ENCODE measurements around the gene ELF4. TPM values are rescaled to one million over a fixed set of nuclear protein-coding genes. Genes with fewer than 3 reads are reported as not detected.
"Not testable (repeated sequence)": the region's sequence is repeated elsewhere in the genome, so short reads cannot be mapped to it uniquely, and the experiment has no call there.

ELF4 gene
- total RNA-seq, 2 donors from 2014 or later, result 39.8 to 61.9 TPM

DNA sequence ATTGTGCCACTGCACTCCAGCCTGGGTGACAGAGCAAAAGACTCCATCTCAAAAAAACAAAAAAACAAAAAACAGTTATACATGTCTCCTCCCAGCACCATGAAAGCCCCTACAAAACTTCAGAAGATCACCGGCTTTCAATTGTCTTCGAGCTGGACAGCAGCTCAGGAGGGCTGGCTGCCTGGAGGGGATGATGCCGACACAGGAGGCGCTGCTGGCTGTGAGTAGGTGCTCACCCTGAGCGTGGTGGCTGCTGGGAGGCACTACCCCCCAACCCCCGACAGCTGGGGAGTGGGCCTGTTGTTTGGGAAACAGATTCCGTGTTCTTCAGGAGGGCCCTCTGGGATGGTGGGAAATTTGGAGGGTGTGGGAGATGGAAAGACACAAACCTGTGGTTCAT, 6.9 kb upstream of the ELF4 start:
- ATAC-seq, result no peak
- intact Hi-C loops (cut with DNase I, micrococcal nuclease), result no loop called here
- no peak for DNase-seq

DNA sequence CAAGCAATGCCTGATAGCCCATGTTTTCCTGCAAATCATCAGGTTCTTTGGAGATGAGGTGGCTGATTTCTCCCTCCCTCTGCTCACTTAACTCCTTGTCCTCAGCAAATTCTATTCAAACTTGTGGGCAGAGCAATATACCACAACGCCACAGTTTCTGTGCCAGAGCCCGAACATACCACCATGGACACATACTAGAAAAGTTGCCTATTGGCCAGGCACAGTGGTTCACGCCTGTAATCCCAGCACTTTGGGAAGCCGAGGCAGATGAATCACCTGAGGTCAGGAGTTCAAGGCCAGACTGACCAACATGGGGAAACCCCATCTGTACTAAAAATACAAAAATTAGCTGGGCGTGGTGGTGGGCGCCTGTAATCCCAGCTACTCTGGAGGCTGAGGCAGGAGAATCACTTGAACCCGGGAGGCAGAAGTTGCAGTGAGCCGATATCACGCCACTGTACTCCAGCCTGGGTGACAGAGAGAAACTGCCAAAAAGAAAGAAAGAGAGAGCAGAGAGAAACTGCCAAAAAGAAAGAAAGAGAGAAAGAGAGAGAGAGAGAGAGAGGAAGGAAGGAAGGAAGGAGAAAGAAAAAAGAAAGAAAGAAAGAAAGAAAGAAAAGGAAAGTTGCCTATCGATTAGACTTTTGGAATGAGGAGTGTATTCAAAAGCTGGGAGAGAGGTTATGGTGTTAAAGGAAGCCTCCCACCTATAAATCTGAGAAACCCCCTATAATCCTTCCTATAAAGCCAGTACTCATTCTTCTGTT, 5.0 kb upstream of the ELF4 start:
- DNase-seq; ATAC-seq; intact Hi-C loops (cut with DNase I, micrococcal nuclease): not testable (repeated sequence)

DNA sequence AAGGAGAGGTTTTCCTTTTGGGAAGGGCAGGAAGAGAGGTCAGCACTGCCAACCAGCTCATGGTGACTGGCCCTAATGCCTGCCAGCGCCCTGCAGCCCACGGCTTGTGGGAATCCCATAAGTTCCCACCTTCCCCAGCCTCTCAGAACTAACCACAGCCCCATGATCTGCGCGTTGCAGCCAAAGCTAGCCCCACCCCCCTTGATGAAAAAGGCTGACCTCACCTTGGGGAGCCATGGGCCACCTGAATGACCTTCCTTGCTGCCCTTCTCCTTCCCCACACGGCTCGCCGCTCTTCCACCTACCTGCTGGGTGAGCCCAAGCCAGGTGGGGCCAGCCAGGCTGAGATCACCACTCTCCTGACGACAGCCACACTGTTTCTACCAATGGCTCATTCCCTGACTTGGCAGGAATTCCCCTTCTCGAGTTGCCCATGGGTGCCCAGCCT, 3.9 kb upstream of the ELF4 start:
- intact Hi-C loops (cut with DNase I, micrococcal nuclease), result no loop called here
- no peak for ATAC-seq
- DNase-seq, result no peak

DNA sequence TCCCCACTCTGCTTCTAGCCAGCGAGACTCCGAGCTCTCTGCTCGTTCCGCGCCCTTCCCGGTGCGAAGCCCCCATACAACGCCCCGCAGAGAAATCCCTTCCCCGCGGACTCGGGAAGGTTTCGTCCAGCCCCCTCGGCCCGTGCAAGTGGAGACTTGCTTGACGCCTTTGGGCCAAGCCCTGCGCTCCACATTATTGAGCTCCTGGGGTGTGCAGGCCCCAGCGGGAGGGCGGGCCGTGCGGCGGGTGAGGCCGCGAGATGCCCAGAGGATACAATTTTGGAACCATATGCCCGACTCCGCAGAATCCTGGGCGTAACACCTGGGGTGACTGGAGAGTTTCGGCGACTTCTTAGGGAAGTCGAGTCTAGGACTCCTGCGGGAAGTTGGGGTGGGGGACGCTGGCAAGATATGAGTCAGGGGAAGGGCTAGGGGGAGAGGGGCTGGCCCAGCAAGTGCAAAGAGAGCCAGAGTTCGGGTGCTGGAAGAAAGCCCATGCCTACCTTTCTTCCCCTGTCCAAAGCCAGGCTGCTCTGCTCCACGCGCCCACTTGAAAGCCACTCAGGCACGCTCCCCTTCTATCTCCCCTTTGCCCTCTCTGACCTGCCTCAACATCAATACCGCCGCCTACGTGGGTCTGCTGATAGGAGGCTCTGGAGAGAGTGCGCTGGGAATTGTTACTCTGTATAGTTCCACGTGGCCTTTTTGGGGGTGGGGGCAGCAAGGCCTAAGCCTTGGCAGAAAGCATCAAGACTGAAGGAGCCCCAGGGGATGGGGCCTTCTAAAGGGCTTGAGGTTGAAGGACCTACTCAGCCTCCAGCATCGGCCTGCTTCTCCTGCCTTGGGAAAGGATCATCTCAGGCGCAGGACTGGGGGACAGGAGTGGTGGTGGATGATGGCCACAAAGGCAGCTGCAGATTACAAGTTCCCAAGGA, 1.2 kb upstream of the ELF4 start:
- ATAC-seq, result no peak
- DNase-seq, result no peak
- intact Hi-C loops (cut with DNase I, micrococcal nuclease), result no loop called here

DNA sequence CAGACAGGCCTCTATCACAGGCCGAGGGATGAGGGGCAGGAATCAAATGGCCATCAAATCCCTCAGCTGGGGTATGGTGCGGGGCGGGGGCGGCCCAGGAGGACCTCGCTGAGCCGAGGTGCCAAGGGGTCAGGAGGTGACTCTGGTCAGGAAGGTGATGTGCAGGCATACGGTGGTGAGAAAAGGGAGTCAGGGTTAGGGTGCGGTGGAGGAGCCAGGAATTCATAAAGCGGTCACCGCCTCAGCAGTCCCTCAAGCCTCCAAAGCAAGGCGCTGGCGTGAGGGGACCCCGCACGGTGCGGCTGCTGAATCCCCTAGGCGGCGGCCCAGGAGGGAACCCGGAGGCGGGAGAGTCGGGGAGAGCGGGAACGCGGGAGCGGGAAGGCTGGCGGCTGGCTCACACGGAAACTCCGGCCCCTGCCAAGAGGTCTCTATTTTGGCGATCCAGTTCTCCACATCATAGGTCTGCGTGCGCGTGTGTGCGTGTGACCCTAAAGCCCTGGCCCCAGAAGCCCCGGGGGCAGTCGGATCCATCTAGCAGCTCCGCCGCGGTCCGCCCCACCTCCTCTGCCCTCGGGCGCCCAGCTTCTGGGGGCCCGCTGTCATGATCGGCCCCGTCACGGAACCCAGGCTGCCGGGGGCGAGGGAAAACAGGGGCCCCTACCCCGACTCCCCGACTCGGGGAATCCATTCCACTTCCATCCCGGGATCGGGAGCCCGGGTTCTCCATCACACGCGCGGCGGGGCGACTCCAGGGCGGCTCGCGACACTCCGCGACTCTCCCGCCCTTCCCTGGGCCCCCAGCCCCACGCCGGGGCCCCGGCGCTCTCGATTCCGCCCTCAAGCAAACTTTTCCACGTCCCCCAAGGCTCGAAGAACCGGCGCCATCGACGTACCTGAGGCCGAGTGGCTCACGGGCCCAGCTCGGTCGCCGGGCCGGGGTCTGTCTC, 593 bp downstream of the ELF4 start:
- intact Hi-C loops (cut with DNase I, micrococcal nuclease), result no loop called here
- peak; percentile 13 for ATAC-seq
- DNase-seq, result no peak

DNA sequence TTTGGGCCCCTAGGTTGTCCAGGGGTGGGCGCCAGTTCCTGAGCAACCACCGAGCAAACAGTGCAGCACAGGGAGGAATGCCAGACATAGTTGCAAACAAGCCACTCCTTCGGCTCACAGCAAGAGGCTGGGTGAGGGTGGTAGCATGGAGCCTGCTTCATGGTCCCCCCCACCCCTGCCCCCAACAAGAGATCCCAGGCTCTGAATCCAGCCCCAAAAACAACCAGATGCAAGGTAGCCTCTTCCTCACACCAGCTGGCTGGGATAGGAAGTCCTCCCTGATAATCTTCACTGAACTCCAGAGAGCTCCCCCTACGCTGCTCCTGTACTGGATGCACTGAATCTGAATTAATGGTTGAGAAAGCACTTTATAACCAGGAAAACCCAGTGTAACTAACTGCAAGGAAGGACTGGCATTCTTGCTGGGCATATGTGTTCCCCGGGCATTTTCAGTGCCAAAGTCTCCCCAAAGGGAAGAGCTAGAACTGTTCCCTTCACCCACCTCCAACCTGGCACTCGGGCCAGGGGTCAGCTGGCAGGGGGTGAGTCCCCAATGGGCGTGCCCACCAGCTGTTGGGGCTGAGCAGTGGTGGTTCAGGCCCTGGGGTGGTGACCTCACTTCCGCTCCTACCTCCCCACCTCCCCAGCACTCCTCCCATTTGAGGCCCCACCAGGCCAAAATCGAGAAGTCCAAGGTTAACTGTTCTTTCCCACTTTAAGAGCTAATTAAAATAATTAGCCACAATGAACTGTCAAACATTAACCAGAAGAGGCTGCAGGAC, 1.5 kb downstream of the ELF4 start:
- ATAC-seq (peak; percentile 79), DNase-seq (peak; percentile 66 to 84)
- intact Hi-C loops (cut with DNase I, micrococcal nuclease), result no loop called here

DNA sequence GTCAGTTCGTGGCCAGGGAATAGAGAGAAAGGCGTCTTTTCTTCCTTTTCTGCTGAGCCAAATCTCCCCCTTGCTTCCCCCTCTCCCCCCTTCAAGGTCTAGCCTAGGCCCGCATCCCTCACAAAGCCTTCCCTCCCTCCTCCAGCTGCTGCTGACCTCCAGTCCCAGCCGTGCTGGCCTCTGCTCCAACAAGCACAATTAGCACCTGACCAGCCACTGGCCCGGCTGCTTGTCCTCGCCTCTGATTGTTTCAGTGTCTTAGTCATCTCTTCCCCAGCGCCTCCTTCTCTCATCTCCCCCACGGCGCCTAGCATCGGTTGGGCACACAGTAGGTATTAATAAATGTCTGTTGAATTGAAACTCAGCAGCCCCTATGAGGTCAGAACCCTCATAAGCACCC, 4.2 kb downstream of the ELF4 start:
- ATAC-seq (no peak), DNase-seq (peak in 1 of 2 donors; percentile 26)
- intact Hi-C loops (cut with DNase I, micrococcal nuclease), result no loop called here

DNA sequence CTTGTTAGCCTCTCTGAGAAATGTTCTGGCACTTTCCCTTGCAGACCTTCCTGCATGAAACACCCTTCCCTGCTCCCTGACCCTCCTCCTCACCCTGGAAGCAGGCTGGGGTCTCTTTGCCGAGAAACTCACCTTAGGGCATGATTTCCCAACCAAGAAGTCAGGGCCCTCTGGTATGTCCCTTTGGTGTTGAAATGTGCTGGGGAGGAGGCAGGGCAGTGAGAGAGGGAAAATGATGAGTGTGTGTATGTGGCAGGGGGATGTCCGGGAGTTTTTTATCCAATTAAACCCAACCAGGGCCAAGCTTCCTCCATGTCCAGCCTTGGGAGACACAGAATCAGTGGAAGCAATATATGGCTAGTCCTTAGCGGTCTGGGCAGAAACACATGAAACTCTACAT, 5.1 kb downstream of the ELF4 start:
- intact Hi-C loops (cut with DNase I, micrococcal nuclease), result no loop called here
- DNase-seq, result no peak
- no peak for ATAC-seq

DNA sequence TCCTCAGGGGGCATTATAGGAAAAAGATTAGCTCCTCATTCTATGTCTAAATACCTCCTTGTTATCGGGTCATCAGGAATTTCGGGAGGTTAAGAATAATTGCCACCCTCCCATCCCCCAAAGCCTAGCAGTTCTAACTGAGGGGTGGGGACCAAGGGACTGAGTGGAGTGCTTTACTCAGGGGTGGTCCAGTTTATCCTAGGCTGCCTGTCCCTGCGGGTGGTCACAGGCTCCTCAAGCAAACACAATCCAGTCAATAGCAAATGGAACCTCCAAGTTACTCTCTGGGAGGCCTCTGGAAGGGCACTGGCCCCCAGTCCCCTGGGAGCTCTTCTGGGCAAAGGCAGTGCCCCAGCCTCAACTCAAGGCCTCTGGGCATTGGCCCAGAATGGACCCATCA, 6.7 kb downstream of the ELF4 start:
- no peak for ATAC-seq

DNA sequence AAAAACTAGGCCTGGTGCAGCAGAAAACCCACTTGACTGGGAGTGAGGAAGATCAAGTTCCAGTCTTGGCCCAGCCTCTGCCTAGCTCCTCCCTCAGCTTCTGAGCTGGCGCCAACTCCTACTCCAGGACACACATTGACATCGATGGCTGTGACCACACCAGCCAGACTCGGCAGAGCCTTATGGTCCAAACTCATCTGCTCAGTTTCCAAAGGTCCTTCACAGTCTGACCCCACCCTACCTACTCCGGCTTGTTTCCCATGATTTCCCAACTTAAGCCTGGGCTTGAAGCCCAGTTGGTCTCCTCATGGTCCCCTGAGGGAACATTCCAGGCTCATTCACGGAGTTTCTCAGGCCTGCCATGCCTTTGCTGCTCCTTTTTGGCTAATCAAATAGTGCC, 10.1 kb downstream of the ELF4 start:
- DNase-seq (peak; percentile 61 to 68), ATAC-seq (peak; percentile 64)
- intact Hi-C loops (cut with DNase I, micrococcal nuclease), result no loop called here

More for the DNA sequence above, 6.7 kb downstream of the ELF4 start:
- no peak for DNase-seq
- intact Hi-C loops (cut with DNase I, micrococcal nuclease), result no loop called here

DNA sequence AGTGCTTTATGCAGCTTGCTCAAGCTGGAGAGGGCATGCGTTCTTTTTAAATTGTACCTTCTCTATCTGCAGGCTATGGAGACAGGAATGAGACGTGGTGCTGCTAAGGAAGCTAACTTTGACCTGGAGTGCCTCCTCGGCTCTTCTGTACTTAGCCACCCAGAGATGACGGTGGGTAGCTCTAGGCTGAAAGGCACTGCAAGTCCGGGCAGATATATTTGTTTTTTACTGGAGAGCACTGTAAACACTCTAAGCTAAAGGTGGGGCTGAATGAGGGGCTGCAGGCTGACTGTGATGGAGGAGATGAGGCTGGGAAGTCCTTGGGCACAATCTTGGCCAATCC, 12.1 kb downstream of the ELF4 start:
- DNase-seq, result no peak
- intact Hi-C loops (cut with DNase I, micrococcal nuclease), result no loop called here

DNA sequence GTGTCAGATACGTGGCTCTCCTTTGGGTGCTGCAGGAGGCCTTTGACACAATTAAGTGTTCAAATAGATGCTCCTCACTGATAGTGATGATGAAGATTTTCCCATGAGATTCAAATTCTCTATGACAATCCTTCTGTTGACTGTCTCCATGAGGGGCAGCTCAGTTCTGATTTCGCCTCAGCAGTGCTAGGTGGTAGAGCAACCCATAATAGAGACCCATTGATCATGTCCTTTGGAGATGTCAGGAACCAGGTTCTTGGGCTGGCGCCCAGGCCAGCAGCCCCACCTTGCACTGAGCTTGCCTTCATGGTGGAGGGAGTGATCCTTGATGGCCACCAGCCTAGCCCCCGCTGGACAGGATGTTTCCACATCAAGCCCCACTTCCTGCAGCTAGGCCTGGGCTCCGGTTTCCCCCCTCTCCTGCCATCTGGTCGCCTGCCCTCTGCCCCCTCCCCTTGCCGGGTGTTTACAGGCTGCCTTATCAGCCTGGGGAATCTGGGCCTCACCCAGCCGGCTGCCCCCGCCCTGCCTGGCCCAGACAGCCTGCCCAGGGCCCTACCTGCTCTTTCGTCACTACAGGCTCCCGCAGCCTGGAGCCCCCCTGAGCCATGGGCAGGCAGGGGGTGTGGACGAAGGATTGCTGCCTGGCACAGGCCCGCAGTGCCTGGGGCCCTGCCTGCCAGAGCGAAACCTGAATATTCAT, 12.6 kb downstream of the ELF4 start:
- ATAC-seq (peak; percentile 84), DNase-seq (peak; percentile 71 to 75)
- intact Hi-C loops (cut with DNase I, micrococcal nuclease), result no loop called here

More for the DNA sequence above, 12.1 kb downstream of the ELF4 start:
- ATAC-seq, result peak; percentile 42

DNA sequence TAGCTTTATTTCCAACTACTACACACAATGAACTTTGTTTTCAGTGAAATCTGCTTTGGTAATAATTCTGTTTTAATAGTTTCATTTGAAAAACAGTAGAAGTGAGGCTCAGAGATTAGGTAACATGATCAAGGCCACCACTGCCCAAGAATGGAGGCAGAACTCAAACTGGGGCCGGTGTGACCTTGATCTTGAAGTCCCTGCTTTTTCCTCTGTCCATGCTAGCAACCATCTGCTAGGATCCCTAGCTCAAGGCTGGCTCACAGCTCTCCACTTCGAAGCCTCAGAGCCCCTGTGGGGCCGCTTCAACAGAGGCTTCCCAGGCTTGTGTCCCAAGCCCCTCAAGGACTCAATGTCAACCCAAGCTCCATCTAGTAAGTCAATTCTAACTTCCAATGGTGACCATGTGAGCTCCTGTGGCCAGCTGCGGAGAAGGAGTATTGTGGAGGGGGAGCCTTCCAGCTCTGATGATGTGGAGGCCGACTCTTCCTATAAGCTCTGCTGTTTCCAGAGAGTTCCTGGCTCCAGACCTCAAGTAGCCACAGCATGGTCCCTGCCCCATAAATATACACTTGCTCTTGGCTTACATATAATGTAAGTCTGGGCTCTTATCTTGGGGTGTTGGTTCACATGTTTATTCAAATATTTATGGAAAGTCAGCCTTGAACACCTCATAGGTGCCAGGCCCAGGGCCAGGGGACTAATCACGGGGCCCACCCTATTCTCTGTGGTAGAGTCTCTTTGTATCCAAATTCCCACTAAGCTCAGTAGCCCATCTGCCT, 14.9 kb downstream of the ELF4 start:
- intact Hi-C loops (cut with DNase I, micrococcal nuclease), result no loop called here
- DNase-seq (no peak), ATAC-seq (peak; percentile 1)

DNA sequence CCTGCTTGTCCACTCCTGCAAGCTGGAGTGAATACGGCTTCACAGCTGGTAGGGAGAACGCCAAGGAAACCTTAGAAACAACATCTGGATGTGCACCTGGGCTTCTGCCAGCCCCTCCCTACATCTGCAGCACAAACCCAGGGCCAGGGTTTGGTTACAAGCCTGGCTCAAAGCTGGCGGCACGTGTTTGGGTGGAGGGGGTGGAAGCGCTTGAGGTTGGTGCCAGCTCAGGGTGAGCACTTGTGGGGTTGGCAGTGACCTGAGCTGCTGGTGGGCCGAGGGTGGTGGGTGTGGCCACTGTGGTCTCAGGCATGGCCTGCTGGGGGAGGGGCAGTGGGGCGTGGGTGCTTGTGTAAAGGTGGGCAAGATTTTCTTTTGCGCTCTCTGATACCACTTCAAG, 15.6 kb downstream of the ELF4 start:
- ATAC-seq, result no peak
- no peak for DNase-seq
- intact Hi-C loops (cut with DNase I, micrococcal nuclease), result no loop called here

DNA sequence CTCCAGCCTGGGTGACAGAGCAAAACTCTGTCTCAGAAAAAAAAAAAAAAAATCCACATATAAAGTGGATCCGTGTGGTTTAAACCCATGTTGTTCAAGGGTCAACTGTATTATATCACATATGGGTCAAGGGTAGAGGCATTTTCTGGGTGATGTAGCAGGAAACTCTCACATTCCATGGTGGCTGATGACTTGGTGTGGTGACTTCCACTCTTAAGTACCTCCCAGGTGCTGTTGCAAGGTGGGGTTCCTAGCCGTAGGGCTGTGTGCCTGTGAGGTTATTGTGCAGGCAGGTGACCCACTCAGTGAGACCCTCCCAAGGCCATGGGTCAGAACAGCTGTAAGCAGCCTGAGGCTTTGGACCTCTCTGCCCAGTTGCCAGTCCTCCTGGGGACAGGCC, 17.0 kb downstream of the ELF4 start:
- DNase-seq (no peak), ATAC-seq (peak; percentile 28)
- intact Hi-C loops (cut with DNase I, micrococcal nuclease), result no loop called here

DNA sequence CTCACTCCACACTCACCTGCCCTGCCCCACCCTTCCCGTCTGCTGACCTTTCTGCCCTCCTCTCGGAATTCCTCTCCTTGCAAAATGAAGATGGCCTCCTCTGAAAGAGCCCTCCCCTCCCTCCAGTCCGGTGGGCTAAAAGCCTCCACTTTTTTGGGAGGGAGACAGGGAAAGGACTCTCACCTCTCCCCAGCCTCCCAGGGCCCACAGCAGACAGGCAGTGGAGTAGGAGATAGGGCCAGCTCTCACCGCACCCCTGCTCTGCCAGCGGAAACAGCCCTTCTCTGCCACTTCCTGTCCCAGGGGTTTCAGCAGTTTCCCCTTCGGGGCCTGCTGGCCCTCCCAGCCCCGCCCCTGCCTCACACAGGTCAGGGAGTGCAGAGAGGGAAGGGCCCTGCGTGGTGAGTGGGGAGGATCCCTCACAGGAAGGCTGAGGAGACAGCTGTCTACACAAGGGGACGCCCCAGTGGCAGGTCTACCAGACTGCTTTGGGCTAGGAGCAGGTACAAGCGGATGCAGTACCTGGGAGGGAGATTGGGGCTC, 18.2 kb downstream of the ELF4 start:
- ATAC-seq, result peak; percentile 82
- intact Hi-C loops (cut with DNase I, micrococcal nuclease), result no loop called here
- DNase-seq, result peak; percentile 74 to 85

DNA sequence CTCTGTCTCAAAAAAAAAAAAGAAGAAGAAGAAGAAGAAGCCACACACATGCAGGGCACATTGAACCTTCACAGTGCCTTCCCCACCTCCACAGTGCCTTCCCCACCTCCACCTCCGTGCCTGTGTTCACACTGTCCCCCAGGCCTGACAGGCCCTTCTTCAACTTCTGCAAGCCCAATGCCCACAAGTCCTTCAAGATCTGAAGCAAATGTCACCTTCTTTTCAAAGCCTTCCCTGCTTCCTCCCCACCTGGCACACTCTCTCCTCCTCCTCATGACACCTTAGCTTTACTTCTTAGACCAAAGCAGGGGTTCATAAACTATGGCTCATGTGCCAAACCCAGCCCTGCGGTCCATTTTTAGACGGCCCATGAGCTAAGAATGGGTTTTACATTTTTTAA, 19.9 kb downstream of the ELF4 start:
- intact Hi-C loops (cut with DNase I, micrococcal nuclease), result no loop called here
- DNase-seq, result no peak
- ATAC-seq, result no peak

Measured in left colon (tissue), 2 donors.